GM12891 (cell line): ENCODE results near the gene PLD3.

ENCODE experiments used
- PAX5 ChIP-seq: IDR thresholded peaks from 2 replicates; pipeline ENCODE4 v1.6.1; 2011; ENCODE audit warnings: low read length, moderate library complexity, mild to moderate bottlenecking; ENCODE audit not compliant: insufficient read depth, severe bottlenecking
- POLR2A ChIP-seq: IDR thresholded peaks from 2 replicates; pipeline ENCODE4 v1.6.1; 2011; ENCODE audit warnings: low read depth, low read length, control low read depth
- POLR2AphosphoS5 ChIP-seq: IDR thresholded peaks from 2 replicates; pipeline ENCODE4 v1.6.1; 2011; ENCODE audit warnings: low read depth, low read length, control low read depth
- POU2F2 ChIP-seq: IDR thresholded peaks from 2 replicates; pipeline ENCODE4 v1.6.1; 2011; ENCODE audit warnings: low read depth, mild to moderate bottlenecking, control low read depth, low read length, moderate library complexity
- SPI1 ChIP-seq: IDR thresholded peaks from 2 replicates; pipeline ENCODE4 v1.6.1; 2011; ENCODE audit warnings: low read depth, low read length, control low read depth
- TAF1 ChIP-seq: IDR thresholded peaks from 2 replicates; pipeline ENCODE4 v1.6.1; 2011; ENCODE audit warnings: low read depth, low read length, control low read depth

DNA sequence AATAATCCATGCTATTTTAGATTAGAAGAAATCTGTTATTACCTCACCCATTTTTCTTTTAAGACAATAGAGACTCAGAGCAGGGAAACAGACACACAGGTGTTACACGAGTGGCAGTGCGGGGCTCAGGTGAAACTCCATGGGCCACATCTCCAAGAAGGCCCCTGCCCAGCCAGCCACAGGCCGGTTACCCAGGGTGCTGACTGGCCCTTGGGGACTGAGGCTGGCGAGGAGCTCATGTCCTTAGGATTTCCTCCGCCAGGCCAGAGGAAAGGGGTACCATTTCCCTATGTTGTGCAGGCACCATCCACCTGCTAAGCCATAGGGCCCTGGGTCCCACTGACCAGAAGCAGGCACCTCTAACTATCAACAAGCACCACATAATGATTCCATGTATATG, 10.9 kb upstream of the PLD3 start:
- TF ChIP-seq POLR2A (no peak), POLR2AphosphoS5 (no peak), TAF1 (no peak), POU2F2 (no peak), PAX5 (no peak), SPI1 (no peak)
